ENCODE results near the gene MGP. TPM values are rescaled to one million over a fixed set of nuclear protein-coding genes. Genes with fewer than 3 reads are reported as not detected.

MGP gene
- total RNA-seq, 1 donor from 2014 or later = 41.1 TPM

GRCh38 chr12:14874882-14875281, 10.8 kb downstream of the MGP start:
- no peak for TF ChIP-seq CTCF (conservative IDR thresholded peaks at IDR 0.05)
- Mint-ChIP-seq H3K4me1 (ENCODE audit: unreplicated experiment) (no peaks in the 10 kb centered on the region), H3K4me3 (no peak overlapping the region), H3K36me3 (peaks cover 4% of the 10 kb centered on the region), H3K27me3 (peaks cover 3% of the 10 kb centered on the region), H3K27ac (no peak overlapping the region), H3K9me3 (no peaks in the 10 kb centered on the region)
- no peak for DNase-seq (ENCODE audit: extremely low spot score, unreplicated experiment)

GRCh38 chr12:14873440-14874185, 12.0 kb downstream of the MGP start:
- Mint-ChIP-seq H3K36me3 (no peaks in the 10 kb centered on the region), H3K4me3 (no peak overlapping the region), H3K4me1 (ENCODE audit: unreplicated experiment) (no peaks in the 10 kb centered on the region), H3K27me3 (peaks cover 3% of the 10 kb centered on the region), H3K9me3 (no peaks in the 10 kb centered on the region), H3K27ac (no peak overlapping the region)
- TF ChIP-seq CTCF (conservative IDR thresholded peaks at IDR 0.05) = no peak
- no peak for DNase-seq (ENCODE audit: extremely low spot score, unreplicated experiment)

- TF ChIP-seq CTCF (conservative IDR thresholded peaks at IDR 0.05) = no peak
- H3K9me3 Mint-ChIP-seq = peaks cover 7% of the 10 kb centered on the region
- H3K27ac Mint-ChIP-seq = no peak overlapping the region
- no peaks in the 10 kb centered on the region for H3K4me1 Mint-ChIP-seq (ENCODE audit: unreplicated experiment)
- H3K4me3 Mint-ChIP-seq = no peak overlapping the region
- peaks cover 5% of the 10 kb centered on the region for H3K27me3 Mint-ChIP-seq
- no peak for DNase-seq (ENCODE audit: extremely low spot score, unreplicated experiment)
- H3K36me3 Mint-ChIP-seq = peaks cover 8% of the 10 kb centered on the region
Observed at GRCh38 chr12:14871886-14872285, 13.8 kb downstream of the MGP start.

GRCh38 chr12:14871247-14871646, 14.4 kb downstream of the MGP start:
- DNase-seq (ENCODE audit: extremely low spot score, unreplicated experiment) = no peak
- peaks cover 5% of the 10 kb centered on the region for H3K27me3 Mint-ChIP-seq
- no peak for TF ChIP-seq CTCF (conservative IDR thresholded peaks at IDR 0.05)

GRCh38 chr12:14868916-14869506, 16.6 kb downstream of the MGP start:
- Mint-ChIP-seq H3K4me1 (ENCODE audit: unreplicated experiment) (no peaks in the 10 kb centered on the region), H3K9me3 (peaks cover 14% of the 10 kb centered on the region), H3K36me3 (peaks cover 18% of the 10 kb centered on the region)

More at GRCh38 chr12:14871247-14871646, 14.4 kb downstream of the MGP start:
- Mint-ChIP-seq H3K4me3 (no peak overlapping the region), H3K9me3 (peaks cover 7% of the 10 kb centered on the region), H3K36me3 (peaks cover 8% of the 10 kb centered on the region), H3K4me1 (ENCODE audit: unreplicated experiment) (no peaks in the 10 kb centered on the region), H3K27ac (no peak overlapping the region)

More at GRCh38 chr12:14868916-14869506, 16.6 kb downstream of the MGP start:
- H3K27ac Mint-ChIP-seq = no peak overlapping the region
- DNase-seq (ENCODE audit: extremely low spot score, unreplicated experiment) = no peak
- no peak overlapping the region for H3K4me3 Mint-ChIP-seq
- TF ChIP-seq CTCF (conservative IDR thresholded peaks at IDR 0.05) = no peak
- peaks cover 16% of the 10 kb centered on the region for H3K27me3 Mint-ChIP-seq

Data from type B pancreatic cell (in vitro differentiated cells).